GM18868 (cell line): ENCODE results near the gene VANGL2.

ENCODE experiments used
- ATAC-seq: cut with Tn5 transposase; IDR thresholded peaks from one replicate; pipeline ENCODE4 v1.9.1; 2021; ENCODE audit warnings: mild to moderate bottlenecking, moderate library complexity; ENCODE audit not compliant: unreplicated experiment

The VANGL2 gene

DNA sequence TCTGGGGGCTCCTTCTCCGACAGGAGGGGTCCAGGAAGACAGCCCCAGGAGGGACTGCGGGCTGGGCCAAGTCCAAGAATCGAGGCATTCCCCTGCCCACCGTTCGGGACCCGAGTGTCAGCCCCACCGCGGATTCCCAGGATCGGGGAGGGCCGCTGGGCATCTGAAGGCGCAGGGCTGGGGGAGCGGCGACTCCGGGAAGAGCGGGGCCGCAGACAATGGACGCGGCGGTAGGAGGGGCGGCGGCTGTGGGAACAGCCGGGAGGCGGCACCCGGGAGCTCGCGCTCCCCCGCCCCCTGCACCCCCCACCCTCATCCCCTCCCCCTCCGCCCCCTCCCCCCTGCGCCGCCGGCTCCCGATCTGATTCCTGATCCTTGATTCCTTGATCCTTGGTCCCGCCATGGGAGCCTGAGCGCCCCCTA, at the start of gene VANGL2:
Gene VANGL2 (plus strand): TSS at position 342 of the 423 bp plus-strand sequence. CDS start 15,274 bp downstream, outside the sequence.
- ATAC-seq: no peak

DNA sequence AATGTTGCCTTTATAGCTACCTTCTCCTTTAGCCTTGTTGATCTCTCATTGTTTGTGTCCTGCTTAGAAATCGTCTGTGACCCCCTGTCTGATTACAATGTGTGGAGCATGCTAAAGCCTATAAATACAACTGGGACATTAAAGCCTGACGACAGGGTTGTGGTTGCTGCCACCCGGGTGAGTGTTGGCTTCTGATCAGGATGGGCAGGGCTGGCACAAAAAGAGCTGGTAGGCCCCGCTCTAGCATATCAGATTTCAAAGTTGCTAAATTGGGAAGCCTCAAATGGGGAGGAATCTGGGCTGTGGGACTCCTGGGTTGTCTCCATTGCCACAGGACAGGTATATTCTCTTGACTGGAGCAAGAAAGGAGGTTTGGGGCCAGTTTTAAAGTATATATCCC, 48.7 kb upstream of the VANGL2 start:
- no peak for ATAC-seq

DNA sequence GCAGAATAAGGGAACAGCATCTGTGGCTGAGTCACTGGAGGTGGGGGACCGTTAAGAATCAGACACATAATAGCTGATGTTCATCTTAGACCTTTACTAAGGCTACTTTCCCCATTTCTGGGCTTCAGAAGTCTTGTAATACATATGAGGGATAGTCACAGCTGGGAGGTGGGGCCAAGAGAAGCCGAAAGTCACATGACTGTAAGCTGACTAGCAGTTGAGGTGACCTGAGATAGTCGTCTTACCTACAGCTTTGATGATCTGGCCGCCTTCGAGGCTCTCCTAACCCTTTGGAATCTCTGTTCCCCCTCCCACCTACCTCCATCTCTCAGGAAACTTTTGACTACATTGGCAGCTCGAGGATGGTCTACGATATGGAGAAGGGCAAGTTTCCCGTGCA, 47.8 kb upstream of the VANGL2 start:
- ATAC-seq: no peak

DNA sequence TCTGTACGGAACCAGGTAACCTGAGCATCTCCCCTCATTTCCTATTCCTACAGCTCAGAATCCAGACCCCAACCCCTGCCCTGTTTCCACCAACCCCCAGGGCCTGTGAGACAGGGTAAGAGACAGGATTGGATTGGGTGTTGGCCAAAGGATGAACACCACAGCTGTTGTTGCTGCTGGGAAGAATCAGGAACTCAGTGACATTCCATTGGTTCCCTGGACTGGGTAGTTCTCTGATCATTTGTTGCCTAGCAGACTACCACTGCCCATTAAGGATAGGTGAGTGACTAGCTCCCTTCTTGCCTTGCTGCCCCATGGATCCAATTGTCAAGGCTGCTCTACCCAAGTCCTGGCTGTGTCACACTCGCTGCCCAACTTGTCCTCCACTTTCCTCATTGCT, 47.1 kb upstream of the VANGL2 start:
- ATAC-seq: no peak

DNA sequence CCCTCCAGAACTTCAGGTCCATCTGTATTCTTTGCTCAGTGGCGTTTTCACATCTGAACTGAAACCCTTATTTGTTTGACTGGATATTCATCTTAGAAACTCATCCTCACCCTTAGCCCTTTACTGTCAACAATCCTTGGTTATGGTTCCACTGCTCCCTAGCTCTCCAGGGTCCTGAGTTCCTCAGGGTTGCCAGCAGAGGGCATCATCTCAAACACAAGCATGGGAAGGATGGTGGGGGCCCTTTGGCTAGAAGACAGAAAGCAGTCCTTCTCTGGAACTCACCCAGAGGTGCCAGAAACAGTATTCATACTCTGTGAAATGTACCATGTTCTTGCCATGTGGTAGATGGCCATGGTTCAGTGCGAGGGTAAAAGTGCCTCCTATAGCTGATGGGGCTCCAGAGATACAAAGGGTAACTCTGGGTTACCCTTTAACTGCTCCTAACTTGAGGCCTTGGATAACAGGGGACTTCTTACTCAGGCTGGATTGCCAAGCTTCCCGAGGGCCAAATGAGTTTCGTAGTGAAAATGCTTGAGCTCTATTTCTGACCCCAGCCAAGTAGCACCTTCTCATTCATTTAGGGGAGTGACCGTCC, 45.9 kb upstream of the VANGL2 start:
- no peak for ATAC-seq

DNA sequence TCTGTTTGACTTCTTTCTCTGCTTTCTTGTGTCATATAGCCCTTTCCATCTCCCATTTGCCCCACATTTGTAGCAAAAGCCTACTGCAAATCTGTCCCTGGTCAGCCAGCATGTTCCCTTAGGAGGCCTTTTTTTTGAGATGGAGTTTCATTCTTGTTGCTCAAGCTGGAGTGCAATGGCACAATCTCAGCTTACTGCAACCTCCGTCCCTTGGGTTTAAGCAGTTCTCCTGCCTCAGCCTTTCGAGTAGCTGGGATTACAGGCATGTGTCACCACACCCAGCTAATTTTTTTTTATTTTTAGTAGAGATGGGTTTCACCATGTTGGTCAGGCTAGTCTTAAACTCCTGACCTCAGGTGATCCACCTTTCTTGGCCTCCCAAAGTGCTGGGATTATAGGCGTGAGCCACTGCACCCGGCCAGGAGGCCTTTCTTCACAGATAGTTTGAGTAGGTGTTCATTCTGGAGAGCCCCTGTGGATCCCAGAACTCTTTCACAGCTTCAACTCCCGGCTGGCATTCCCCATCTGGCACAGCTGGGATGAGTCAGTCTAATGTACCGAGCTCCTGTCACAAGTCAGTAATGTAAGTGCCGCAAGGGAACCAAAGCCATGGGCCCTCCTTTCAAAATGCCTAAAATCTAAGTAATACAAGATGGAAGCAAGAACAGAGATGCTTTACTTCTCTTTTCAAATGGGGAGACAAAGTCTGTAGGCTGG, 42.9 kb upstream of the VANGL2 start:
- ATAC-seq: no peak

DNA sequence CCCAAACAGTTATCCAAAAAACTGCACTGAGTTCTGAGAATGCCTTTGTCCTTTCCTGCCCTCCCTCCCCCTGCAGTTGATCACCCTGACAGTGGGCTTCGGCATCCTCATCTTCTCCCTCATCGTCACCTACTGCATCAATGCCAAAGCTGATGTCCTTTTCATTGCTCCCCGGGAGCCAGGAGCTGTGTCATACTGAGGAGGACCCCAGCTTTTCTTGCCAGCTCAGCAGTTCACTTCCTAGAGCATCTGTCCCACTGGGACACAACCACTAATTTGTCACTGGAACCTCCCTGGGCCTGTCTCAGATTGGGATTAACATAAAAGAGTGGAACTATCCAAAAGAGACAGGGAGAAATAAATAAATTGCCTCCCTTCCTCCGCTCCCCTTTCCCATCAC, 42.3 kb upstream of the VANGL2 start:
- no peak for ATAC-seq

DNA sequence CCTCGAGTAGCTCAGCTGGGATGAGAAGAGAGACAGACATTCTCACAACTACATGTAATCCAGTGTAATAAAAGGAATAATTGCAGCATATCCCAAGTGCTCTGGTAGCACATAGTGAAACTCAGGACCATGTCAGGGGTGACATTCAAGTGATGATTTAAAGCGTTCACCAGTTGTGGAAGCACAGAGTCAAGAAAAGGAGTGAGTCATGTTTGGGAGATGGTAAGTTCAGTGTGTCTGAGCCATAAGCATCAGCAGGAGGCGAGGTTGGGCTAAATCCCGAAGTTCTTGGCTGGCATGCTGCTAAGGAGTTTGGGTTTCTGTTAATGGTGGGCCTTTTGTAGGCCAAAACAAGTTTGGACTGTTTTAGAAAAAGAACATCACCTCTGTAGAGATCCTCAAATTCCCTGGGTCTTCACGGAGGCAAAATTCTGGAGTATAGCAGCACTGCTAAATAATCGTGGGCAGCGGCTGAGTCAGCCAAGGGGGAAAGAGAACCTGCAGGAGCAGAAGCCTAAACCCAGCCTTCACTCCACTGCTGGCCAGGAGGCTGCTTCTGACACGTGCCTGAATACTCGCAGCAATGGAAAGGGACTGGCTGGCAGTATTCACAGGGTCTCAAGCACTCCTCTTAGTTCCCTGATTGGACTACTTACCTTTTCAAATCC, 40.7 kb upstream of the VANGL2 start:
- no peak for ATAC-seq

DNA sequence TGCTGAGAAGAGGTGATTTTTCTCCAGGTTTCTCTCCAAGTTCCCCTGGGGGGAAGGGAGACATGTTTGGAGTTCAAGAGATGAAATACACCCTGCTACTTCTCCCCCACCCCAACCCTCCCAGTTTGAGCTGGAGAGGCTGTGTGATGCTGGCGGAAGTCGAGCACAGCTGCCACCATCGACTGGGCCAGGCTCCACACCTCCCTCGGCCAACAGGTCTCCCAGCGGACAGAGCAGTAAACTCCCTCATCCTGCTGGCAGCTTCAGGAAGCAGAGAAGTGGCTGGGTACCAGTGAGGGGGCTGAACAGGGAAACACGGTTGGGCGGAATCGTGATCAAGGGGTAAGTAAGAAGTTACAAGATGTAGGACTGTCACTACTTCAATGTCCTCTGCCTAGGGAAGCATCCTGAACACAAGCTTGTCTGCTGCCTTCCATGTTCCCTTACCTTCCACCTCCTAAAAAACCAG, 40.1 kb upstream of the VANGL2 start:
- ATAC-seq: no peak

DNA sequence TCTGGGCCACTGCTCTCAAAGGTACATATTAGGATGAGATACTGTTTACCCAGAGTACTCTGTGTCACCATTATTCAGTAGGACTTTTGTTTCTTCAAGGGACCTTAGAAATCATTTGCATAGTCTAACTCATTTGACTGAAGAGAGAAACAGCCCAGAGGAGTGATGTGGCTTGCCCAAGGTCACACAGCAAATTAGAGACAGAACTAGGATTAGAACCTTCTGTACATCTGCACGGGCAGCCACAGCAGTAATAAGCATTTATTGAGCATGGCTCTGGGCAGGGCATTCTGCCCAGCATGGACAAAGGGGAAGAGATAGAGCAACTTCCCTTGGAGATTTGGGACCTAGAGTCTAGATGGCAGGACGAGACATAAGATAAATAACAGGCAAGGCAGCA, 39.2 kb upstream of the VANGL2 start:
- no peak for ATAC-seq

DNA sequence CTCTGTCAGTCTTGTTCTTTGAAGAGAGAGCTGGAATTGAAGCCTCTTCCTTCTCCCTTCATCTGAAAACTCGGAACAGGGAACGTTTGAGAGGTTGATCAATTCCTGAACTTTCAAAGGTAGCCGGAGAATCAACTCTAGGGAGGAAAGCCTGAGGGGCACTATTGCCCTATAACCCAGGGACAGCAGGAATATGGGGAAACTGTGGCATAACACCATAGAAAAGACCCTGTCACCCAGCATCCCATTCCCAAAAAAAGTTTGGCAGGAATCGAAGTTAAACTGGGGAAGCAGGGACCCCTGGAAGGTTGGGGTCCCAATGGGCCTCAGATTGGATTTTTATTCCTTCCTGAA, 38.6 kb upstream of the VANGL2 start:
- ATAC-seq: no peak

DNA sequence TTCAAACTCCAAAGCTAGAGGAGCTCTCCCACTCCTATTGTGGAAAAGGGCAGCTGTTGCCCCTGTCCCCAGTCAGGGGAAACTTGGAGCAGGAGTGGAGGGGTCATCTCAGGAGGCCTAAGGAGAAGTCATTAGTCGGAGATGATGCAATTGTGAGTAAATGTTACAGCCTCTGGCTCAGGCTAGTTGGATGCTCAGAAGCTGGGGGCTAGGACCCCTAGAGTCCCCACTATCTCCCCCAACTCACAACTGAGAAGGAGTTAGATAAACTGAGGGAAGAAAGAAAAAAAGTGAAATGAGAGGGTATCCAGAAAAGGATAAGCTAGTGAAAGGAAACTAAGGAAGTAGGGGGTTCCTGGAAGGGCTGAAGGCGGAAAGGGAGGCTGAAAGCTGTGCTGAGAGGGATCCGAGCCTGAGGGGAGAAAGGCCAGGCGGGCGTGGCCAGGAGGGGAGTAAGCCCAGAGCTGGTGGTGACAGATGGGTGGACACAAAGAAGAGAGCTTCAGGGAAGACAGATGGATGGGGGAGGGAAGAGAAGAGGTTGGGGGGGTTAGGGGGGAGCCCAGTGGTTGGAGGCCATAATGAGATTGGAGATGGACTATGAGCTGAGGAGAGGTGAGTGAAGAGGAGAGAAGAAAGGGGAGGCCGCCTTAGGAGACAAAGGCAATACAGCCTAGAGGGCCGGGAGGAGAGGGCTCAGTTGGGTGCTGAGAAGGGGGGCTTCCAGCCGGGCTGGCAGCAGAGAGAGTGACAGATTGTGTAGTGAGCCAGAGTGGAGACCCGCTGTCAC, 38.0 kb upstream of the VANGL2 start:
- ATAC-seq: no peak

DNA sequence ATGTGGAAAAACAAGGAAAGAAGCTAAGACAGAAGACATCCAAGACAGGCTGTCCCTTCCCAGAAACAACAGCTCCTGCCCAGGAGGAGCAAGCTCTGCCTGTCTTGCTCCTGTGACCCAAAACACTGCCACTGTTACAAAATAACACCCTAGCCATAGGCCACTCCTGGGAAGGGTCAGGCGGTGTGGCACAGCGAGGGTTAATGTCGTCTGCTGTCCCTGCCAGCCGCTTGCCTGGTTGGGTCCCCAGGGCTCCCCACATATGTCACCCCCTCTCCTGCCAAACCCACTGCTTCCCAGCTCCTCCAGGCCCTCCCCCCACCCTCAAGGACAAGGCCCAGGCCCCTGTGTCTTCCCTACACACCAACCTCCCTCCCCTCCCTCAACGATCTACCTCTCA, 37.4 kb upstream of the VANGL2 start:
- ATAC-seq: no peak

DNA sequence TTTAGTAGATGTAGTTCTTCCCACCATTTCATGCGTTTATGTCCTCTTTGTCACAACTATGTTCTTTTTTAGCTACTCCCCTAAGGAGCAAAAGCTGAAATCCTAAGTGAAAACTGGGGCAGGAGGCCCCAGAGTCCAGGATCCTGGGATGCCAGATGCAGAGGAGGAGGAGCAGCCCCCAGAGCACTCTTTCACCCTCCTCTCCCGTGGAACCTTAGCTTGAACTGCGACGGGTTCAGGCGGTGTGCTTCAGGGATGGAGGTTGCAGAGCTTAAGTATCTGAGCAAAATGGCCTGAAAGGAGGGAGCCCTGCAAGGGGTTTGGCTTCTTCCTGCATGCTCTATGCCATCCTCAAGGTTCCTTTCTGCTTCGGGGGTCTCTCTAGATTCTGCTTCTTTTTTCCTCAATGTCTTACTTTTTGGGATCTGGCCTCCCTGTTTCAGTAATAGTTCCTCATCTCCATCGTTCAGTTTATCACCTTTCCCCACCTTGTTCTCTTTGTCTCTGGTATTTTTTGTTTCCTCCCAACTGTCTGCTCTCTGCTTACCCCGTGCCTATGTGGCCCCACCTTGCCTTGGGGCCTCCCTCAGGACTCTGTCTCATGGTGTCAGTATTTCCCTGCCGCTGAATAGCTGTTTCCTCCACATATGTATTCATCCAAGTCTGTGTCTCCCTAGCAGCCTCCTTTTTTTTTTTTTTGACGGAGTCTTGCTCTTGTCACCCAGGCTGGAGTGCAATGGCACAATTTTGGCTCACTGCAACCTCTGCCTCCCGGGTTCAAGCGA, 36.2 kb upstream of the VANGL2 start:
- ATAC-seq: no peak

DNA sequence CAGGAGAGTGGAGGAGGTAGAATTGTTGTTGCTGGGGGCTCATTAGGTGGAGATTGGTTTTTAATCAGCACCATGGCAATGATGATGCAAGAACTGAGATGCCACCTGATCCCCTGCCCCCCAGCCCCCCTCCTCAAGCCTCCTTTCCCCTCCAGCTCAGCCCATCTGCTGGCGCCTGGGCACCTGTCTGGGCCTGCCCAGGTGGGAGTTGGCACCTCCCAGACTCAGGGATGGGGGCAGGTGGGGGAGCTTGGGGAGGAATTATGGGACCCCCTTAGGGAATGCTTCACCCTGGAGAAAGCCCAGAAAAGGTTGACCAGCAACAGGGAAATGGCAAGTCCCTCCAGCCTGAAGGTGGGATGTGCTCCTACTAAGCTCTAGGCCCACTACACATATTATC, 35.0 kb upstream of the VANGL2 start:
- no peak for ATAC-seq

DNA sequence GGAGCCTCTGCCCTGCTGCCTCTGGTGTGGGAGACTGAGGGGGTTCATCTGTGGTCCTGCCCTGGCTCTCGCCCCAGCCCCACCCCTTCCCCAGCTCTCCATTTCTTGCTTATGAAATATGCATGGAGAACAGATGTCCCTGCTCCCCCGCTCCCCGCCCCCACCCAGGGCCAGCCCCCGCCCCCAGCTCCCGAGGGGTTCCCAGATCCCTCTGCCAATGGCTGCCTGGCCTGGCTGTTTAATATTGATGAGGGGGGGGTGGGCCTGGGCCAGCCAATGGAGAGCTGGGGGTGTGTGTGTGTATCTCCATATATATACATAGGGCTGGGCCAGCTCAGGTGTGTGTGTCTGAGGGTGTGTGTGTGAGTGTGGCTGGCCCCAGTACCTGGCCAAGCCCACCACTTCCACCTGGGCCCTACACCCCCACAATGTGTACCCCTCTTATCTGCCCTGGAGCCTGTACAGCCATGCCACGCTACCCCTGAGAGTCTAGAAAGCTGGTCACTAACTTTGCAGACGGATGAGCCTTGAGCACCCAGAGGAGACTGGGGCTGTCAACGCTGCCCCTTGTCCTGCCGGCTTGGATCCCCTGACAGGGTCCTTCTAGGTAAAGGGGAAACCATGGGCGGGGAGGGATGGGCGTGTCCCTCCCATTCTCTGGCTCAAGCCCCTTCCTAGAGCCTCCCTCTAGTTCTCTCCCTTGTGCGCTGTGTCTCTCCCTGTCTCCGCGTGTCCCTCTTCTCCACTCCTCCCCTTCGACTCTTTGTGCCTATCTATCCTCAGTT, 33.4 kb upstream of the VANGL2 start, which contains the start of gene NHLH1:
Gene NHLH1 (plus strand): TSS at position 341 of the 785 bp plus-strand sequence. CDS start 3,661 bp downstream, outside the sequence.
- ATAC-seq: no peak

DNA sequence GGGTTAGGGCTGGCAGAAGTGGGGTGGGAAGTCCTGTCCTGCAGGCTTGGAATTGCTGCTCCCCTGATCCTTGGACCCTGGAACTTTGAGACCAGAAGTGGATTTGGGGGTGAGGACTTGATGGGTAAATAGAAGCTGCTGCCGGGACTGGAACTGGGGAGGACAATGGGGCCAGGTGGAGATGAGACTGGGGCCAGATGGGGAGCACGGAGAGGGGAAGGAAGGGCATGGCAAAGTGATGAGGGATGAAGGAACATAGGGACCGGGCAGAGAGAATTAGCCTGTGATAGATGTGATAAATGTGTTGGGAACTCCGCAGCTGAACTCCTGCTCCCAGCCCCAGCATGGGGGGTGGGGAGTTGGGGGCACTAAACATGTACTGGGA, 32.9 kb upstream of the VANGL2 start:
- no peak for ATAC-seq

DNA sequence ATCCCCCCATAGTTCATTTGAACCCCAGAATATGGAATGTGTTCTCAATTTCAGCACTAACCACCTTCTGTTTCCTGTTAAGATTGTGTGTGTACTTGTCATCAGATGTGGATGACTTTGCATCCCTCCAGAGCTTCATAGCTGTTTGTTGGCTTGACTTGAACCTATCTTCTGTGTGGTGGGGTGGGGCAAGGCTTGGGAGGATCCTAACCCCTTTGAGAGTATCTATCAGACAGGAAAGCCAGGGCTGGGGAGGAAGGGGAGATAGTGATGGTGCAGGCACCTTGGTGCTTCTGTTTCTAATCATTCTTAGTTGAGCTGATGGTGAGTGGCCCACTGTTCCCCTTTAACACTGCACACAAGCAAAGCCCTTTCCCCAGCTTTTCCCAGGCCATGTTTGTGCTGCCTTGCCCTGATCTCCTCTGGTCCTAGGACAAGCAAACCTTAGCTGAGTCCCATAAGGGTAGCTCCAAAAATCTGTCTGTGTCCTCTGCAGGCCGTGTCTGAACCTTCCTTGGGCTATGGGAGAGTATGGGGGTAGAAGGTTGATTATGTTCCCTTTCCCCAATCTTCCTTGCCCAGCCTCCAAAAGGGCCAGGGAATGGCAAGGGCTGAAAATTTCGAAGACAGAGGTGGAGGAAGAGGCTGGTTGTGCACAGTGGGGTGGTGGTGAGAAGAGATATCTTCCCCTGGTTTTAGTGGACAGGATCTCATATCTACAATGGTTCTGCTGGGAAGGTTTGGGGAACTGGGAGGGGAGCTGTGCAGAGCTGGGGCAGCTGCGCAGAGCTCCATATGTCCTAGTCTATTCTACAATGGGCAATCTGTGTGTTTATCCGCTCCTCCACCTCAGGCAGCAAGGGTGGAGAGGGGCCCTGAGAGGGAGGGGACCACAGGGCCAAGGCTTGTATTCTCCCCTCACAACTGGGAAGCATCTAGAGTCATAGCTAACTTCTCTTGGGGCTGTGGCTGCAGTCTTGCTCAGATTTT, 32.1 kb upstream of the VANGL2 start:
- no peak for ATAC-seq

DNA sequence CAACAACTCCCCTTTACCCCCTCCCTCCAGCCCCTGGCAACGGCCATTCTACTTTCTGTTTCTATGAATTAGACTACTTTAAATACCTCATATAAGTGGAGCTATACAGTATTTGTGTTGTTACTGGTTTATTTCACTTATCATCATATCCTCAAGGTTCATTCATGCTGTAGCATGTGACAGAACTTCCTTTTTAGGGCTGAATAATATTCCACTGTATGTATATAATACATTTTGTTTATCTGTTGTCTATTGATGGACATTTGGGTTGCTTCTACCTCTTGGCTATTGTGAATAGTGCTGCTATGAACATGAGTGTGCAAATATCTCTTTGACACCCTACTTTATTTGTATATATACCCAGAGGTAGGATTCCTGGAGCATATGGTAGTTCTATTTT, 31.3 kb upstream of the VANGL2 start:
- no peak for ATAC-seq
